Hepatocyte (in vitro differentiated cells): ENCODE results near the gene CFAP68.

ENCODE experiments used
- CTCF ChIP-seq: fragments of 200-600 bp; sonication (generic); IDR thresholded peaks from 2 replicates; pipeline ENCODE4 v1.5.1; 2016; ENCODE audit warnings: antibody characterized with exemption, mild to moderate bottlenecking; ENCODE audit not compliant: poor library complexity
- EZH2 ChIP-seq: fragments of 200-600 bp; sonication (generic); IDR thresholded peaks from 2 replicates; pipeline ENCODE4 v1.6.1; 2016; ENCODE audit warnings: antibody characterized with exemption, mild to moderate bottlenecking, borderline replicate concordance

DNA sequence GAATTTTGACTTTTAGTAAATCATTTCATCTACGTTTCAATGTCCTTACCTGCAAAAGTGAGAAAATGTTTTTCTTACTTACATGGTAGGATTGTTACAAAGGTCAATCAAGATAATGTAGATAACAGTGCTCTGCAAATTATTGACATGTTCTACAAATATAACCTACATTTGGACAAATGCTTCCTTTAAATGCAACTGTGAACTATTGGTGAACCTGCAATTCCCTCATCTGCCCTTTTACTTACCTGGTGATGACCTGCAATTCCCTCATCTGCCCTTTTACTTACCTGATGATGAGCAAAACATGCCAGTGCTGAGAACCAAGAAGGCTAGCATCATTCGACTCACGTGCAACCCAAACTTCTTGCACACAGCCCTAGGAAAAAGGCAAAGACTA is 19.1 kb upstream of the CFAP68 start:
- no peak for TF ChIP-seq CTCF
- no peak for TF ChIP-seq EZH2
